HG02884 (cell line): ENCODE measurements around the gene DUSP11.
"Not testable (repeated sequence)": the region's sequence is repeated elsewhere in the genome, so short reads cannot be mapped to it uniquely, and the experiment has no call there.

Source experiments
- ATAC-seq: cut with Tn5 transposase; IDR thresholded peaks from one replicate; pipeline ENCODE4 v1.9.1; 2021; ENCODE audit warnings: mild to moderate bottlenecking, moderate library complexity; ENCODE audit not compliant: unreplicated experiment

Gene DUSP11

GRCh38 chr2:73718851-73719621 is 60.9 kb downstream of the DUSP11 start:
- ATAC-seq, result no peak

DNA sequence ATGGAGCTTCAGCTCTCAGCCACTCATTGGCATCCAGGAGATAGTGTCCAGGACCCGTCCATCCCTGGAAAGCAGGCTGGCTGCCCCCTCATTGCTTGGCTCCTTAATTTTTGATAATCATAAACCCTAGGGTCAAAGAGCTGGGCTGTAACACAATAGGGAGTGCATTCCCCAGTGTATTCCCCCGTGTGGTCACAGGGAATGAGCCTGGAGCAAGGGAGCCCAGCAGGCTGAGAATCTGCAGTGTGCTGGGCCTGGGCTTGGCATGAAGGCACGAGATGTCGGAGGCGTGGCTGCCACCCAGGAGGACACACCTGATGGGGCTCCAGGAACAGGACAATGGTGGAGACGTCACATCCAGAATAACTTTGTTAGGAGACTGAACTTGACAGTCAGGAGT is 61.5 kb downstream of the DUSP11 start:
- no peak for ATAC-seq

GRCh38 chr2:73717695-73718094 is 62.2 kb downstream of the DUSP11 start:
- ATAC-seq, result not testable (repeated sequence)

- no peak for ATAC-seq
Measured at GRCh38 chr2:73717251-73717606, 62.7 kb downstream of the DUSP11 start.

GRCh38 chr2:73716543-73717250 is 63.2 kb downstream of the DUSP11 start:
- no peak for ATAC-seq

DNA sequence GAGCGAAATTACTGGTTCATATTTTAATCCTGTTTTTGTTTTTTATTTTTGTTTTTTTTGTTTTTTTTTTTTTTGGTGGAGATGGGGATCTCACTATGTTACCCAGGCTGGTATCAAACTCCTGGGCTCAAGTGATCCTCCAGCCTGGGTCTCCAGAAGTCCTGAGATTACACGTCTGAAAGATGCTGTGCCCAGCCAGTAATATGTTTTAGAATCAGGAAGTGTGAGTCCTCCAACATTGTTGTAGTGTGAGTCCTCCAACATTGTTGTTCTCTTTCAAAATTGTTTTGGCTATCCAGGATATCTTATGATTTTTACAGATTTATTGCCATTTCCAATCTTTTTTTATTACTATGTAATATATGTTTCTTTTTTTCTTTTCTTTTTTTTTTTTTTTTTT is 65.8 kb downstream of the DUSP11 start:
- no peak for ATAC-seq
